ENCODE data around the gene WNT1.
A peak's percentile ranks its signal among the peaks of the same experiment; 100 is the strongest.

WNT1 gene

DNA sequence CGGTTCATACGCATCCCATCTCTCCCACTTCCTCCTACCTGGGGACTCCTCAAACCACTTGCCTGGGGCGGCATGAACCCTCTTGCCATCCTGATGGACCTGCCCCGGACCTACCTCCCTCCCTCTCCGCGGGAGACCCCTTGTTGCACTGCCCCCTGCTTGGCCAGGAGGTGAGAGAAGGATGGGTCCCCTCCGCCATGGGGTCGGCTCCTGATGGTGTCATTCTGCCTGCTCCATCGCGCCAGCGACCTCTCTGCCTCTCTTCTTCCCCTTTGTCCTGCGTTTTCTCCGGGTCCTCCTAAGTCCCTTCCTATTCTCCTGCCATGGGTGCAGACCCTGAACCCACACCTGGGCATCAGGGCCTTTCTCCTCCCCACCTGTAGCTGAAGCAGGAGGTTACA is 3.6 kb downstream of the WNT1 start:
- DNase-seq = no peak

DNA sequence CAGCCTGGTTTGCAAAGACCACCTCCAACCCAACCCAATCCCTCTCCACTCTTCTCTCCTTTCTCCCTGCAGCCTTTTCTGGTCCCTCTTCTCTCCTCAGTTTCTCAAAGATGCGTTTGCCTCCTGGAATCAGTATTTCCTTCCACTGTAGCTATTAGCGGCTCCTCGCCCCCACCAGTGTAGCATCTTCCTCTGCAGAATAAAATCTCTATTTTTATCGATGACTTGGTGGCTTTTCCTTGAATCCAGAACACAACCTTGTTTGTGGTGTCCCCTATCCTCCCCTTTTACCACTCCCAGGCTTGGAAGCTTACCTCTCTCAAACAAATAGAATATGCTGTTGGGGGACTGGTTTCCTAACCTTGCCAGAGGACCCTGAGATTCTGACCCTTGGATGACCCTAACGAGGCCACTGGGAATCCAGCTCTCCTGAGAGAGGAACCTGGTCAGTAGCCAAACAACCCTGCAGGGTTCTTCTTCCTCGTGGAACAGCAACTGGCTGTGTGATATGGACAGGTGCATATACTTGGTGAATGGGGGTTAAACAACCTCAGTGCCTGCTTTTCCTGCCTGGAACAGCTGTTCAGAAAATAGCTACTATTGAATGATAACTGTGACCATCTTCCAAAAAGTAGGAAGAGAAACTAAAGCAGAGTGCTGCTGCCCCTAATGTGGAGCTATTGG is 4.4 kb downstream of the WNT1 start:
- no peak for DNase-seq

DNA sequence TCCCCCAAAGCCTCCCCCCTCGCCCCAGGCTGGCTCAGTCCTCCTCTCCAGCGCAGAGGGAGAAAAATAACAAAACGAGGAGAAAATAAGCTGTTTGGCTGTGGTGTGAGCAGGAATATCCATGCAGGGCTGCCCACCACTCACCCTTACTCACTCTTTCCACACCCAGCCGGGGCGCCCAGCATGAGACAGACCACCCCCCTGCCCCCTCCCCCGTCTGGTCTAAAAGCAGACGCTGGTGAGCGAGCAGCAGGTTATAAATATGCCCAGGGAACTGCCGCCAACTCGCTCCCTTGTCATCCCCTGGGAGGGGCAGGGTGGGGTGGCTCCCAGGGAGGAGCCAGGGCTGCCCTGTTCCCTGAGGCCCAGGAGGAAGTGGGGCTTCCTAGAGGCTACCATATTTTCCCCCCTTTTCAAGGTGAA is 7.4 kb downstream of the WNT1 start:
- DNase-seq = no peak

DNA sequence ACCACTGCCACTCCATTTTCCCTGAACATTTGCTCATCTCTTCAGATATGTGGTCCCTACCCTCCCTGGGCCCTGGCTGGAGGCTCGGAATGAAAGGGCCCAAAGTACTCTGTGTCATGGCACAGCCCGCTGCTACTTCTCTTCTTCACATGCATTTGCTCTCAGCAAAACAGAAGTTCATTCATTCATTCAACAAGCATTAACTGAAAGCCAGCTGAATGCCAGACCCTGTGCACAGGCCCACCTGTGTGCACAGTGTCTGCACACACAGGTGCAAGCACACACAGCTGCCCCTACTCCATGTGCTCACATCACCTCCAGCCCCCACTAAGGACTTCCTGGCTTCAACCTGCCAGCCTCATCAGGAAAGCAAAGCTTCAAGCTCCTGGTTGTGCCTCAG is 7.8 kb downstream of the WNT1 start:
- DNase-seq = no peak

DNA sequence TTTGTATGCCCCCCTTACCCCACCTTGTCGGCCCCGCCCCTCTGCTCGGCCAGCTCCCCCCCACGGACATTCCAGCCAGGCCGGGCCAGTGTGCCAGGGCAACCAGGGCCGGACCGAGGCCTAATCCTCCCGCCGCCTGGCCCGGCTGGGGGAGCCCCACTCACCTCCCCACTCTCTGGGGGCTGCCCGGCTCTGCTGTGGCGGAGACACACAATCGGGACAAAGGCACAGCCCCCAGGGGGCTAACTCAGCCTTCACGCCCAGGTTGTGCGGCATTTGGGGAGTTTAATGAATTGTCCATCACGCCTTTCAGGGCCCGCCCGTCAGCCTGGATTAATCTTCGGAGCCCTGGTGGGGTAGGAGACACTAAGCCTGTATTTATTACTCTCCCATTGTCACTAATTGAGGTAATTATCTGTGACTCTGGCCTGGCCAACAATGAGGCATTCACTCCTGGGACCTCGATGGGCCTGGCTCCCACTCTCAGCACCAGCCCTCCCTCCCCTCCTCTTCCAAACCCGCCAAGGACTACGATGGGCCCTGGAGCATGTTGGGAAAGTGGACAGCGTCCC is 8.7 kb downstream of the WNT1 start:
- DNase-seq = no peak

DNA sequence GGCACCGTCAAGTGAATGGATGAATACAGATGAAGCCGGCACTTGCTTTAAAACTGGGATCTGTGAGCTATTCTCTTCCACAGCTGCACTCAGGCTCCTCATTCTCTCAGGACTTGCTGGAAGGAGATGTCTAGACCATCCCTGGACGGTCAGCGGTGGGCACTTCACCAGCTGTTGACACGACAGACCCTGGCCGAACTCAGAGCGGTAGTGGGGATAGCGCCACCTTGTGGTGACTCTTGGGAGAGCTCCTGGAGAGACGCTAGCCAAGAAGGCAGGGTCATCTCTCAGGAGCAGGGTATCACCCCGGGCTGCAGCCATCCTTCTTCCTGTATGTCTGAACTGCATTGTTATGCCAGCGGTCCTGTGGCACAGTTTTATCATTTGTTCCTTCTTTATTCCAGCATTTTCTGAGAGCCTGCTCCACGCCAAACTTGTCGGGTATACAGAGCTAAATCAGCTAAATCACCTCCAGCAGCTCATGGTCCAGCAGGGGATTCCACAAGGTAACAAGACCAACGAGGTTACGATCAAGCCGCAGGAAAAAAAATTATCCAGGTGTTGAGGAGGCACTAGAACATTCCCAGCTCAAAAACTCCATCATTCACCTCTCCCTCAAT is 10.0 kb downstream of the WNT1 start:
- DNase-seq = peak; percentile 51 to 65 (median 57)

DNA sequence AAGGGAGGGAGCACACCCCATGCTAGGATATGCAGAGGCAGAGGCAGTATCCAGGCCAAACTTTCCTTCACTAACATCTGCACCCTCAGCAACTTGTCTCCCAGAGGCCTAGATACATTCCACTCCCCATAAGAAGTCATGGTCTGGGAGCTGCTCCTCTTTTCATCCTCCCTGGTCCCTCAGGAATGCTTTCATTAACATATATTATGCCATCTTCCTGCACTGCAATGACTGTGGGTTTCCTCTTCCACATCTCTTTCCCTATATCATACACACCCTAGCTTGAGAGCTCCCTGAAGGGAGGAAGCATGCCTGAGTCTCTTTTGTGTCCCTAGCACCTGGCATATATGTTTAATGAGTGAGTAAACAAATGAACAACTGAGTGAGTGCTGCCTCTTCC is 12.4 kb downstream of the WNT1 start:
- DNase-seq = no peak

DNA sequence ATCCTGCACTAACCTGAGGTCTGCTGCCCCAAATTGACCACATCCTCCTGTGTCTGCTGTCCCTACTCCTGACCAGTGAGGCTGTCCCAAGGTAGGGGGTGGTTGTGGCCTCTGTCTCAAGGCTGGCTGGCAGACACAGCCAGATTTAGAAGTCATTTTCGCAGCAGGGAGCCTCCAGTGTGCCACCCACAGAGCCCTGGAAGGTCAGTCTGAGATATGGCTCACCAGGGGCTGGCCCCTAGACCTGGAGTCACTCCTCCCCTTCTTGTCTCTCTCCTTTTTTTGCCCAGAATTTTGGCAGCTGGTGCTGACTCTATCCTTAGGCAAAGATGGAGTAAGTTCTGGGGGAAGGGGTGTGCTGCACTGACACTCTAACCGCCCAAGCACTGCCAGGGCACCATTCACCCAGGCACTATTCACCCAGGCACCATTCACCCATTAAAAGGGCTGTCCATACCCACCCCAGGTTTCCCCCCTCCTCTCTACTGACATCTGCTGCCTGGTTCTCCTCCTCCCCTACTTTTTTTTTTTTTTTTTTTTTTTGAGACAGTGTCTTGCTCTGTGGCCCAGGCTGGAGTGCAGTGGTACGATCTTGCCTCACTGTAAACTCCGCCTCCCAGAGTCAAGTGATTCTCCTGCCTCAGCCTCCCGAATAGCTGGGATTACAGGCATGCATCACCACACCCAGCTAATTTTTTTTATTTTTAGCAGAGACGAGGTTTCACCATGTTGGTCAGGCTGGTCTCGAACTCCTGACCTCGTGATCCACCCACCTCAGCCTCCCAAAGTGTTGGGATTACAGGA is 13.3 kb downstream of the WNT1 start:
- no peak for DNase-seq

DNA sequence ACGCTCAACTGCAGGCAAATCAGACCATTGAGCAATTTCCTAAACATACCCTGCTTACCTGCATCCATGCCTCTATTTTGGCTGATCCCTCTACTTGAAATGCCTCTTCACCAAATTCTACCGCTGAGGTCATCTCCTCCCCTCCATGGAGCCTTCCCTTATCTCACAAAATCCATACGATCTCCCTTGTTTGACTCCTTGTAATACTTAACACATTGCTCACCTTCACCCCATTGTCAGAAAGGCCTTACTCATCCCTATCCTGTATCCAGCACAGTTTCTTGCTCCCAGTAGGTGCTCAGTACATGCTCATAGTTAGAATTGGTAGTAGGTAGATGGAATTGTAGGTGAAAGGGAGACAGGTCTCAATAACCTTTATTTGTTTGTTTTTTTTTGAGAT is 15.7 kb downstream of the WNT1 start:
- DNase-seq = no peak

DNA sequence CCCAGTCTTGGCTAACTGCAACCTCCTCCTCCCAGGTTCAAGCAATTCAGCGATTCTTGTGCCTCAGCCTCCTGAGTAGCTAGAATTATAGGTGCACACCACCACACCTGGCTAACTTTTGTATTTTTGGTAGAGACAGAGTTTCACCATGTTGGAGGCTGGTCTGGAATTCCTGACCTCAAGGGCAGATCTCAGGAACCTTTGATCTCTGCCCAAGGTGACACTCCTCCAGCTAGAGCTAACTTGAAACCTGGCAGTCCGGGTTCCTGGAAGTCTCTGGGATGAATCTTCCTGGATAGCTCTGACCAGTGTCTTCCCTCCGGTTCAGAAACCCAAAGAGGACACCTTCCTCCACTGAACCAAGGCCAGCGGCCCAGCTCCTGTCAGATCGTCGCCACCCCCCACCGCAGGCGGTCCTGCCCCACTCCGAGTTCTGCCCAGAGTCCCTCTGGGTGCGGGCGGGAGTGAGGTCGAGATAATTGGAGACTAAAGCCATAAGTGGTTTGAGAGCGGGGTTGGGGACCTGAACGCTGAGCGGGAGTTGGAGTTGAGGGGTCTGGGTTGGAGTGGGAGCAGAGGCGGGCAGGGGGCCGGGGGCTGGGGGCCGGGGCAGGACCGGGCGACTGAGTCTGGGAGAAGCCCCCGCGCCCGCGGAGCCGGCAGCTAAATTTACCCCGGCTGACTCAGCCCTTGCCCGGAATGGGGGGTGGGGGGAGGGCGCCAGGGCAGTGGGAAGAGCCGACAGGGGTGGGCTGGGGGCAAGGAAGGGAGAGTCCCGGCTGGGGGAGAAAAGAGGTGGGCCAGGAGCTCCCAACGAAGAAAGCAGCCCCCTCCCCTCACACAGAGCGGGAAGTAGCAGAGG is 16.3 kb downstream of the WNT1 start:
- DNase-seq = no peak

DNA sequence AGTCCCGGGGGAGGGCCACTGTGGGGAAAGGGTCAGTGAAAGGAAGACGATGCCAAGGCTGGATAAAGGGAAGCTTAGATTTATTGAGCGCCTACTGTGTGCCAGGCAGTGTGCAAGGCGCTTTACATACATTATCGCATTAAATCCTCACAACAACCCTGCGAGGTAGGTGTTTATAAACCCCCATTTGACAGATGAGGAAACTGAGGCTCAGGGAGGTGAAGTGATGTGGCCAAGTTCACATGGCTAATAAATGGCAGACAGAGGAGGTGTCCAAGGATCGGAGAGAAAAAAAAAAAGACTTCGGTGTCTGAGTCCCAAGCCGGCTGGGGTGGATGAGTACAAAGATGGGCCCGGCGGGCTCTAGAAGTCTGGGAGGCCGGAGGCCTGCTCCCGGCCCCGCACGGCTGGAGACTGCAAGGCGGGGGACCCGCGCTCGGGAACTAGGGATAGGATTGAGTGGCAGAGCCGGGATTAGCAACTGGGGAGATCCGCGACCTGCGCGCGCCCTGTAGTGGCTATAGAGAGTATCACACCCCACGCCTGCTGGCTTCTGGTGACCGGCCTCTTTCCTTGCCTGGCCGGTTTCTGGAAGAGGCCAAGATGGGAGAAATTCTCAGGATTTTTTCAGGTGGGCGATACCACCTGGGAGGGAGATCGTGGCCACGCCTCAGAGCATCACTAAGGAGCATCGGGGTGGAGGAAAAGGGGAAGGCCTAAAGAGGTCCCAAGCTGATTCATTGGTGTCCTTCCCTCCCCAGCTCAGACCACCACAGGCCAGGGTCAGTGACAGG is 17.2 kb downstream of the WNT1 start:
- peak in 2 of 5 experiments; percentile 25 to 40 for DNase-seq

DNA sequence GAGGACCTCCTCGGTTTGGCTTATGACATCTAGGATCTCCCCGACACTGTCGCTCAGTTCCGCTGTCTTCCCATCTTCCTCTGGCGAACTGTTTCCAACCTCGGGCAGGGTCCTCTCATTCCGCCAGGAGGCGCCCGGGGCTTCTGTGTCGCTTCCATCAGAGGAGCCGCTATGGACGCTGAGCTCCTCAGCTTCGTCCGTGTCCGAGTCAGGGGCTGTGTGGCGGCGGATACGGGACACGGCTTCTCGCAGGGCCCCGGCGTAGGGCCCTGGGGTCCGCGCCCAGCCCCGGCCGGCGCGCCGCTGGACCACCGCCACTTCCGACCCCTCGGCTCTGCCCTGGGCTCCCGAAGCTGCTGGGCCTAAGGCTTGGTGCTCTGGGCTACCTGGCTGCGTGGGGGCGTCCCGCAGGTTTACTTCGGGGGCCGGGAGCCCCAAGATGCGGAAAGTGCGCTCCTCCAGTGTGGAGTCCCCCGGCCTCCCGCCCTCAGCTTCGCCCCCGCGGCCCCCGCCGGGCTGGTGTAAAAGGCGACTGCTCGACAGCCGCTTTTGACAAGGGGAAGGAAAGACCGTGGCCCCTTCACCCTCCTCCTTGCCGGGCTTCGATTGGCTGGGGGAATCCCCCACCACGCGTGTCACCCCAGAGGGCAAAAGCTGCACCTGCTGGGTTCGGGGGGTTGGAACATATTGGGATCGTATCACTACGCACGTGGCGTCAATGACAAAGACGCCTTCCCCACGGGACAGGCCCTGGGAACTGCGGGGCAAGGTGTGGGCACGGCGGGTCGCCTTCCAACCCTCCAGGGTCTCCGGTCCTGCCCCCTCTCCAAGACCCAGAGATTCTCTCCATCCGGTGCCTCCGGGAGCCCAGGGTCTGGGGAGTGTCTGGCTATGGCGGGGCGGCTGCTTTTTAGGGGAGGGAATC is 18.9 kb downstream of the WNT1 start:
- DNase-seq = peak in 4 of 5 experiments; percentile 47 to 70 (median 52)

DNA sequence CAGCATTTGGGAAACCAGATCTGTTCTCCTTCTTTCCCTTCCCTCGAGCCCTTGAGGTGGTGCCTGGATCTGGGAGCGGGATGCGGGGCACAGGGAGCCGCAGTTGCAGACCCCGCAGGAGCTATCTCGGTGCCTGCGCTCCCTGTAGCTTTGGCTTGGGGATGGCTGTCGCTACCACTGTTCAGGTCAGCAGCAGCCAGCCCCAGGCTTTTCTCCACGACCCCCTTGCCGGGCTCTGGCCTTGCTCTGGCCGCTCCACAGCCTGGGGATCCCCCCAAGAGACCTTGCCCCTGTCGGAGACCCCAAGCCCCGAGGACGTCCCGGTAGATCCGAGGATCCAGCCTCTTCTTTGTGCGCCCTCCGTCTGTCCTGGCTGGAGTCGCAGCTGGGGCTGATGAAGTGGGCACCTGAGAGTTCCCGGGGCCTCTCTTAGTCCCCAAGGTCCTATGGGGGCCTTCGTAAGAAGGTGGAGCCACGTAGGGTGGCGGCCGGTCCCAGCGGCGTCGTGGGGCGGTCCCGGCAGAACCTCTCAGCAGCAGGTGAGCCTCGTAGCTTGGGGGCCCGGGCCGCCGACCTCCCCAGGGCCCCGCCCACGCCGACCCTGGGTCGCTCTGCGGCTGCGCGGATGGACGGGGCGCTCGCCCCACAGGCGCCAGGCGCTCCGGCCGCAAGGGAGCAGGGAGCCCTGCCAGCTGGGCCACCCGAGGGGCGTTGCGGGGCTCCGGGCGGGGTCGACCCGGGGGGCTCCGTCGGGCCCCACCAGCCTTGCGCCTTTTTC is 19.8 kb downstream of the WNT1 start:
- DNase-seq = peak in 1 of 5 experiments; percentile 26

DNA sequence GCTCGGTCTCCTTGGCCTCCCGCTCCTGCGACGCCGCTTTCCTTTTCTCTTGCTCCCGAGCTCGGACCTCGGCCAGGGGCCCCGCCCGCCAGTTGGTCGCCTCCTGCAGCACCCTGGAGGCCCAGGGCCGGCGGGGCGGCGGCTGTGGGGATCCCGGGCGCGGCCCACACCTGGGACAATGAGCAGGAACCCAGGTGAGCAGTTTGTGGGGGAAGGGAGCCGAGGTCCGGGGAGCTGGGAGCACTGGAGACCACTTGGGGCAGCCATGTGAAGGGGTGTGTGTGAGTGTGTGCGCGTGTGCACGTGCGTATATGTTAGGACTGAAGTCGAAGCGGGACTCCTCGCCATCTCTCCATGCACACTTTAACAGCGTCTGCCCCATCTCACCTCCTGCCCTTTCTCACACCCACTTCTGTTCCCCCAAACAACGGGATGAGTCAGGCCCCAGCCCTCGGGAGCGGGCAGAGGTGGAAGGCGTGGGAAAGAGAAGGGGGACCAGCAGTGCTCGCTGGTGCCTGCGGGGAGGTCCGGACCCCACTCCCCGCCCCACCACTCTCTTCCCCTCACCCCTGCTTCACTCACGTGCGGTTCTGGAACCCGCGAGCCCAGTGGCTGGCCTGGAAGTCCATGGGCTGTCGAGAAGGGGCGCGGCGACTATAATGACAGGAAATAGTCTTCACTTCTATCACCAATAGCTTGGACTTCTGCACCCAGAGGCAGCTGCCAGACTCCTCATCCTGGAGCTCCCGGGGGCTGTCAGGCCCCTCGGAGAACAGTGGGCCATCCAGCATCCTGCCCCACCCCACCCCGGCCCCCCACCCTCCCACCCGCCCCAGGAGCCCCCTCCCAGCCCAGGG is 20.6 kb downstream of the WNT1 start:
- peak in 2 of 5 experiments; percentile 16 to 37 for DNase-seq

DNA sequence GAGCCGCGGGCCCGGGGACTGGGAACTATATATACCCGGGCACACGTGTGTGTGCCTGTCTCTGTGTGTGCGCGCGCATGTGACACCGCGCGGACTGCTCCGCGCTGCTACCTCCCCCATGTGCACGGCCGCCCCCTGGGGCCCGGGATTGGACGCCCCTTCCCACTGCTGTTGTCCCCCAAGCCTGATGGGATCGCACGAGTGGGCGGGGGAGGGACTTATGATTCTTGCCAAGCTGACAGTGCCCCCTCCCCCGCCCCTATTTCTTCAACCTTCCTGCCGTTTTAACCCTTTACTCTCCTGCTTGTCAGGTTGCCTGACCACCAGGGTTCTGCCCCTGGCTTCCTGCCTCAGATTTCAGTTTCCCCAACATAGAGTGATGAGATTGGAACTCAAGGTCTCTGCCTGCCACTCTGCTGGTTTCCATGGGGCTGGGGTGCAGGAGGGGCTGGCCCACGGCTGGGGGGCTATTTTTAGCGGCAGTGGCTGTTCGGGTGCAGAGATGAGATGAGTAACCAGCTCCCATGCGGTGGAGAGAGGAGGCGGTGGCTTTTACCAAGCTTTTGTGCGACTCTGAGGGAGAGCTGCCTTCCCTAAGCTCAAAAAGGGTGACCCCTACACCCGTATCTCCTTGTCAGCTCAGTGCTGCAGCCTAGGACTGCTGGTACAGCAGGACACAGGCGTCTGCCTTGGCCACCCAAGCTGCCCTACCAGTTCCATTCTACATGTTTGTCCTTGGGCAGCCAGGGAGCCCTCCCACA is 21.4 kb downstream of the WNT1 start, which contains the start of gene DDN:
TSS of gene DDN (minus strand) at position 5 of the 761 bp plus-strand sequence. CDS start 88 bp downstream, outside the sequence.
- DNase-seq = peak in 2 of 5 experiments; percentile 41 to 66

DNA sequence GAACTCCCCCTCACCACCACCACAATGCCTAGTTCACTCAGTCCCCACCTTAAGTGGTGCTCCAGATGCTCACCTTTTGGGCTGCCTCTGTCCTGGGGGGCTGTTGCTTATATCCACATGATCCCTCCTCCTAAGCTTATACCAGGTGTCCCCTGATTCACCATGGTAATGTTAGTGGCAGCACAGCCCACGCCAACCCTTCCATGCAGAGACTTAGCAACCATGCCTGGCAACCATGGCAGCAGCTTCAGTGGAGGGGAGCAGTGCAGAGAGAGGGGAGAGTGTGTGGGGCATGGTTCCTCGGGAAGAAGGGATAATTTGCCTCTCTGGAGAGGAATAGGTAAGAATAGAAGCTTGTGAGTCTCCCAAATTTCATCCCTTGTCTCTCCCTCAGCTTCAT is 22.2 kb downstream of the WNT1 start:
- DNase-seq = no peak

DNA sequence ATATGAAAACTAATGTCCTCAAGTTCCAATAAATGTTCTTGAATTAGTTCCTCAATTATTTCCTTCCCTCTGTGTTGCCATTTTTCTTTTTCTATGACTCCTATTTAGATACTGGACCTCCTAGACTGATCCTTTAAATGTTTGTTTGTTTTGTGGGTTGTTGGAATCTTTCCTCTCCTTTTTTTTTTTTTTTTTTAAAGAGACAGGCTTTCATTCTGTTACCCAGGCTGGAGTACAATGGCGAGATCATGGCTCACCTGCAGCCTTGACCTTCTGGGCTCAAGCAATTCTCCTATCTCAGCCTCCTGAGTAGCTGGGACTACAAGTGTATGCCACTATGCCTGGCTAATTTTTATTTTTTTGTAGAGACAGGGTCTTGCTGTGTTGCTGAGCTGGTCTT is 30.8 kb downstream of the WNT1 start:
- DNase-seq = no peak

Data from T-helper 2 cell (primary cell).